Measurements from ENCODE around the gene UCN2. TPM values are rescaled to one million over a fixed set of nuclear protein-coding genes. Genes with fewer than 3 reads are reported as not detected.

Gene UCN2
- total and polyA plus RNA-seq, 9 of the 15 experiments (the other 6 are each of a cell fraction or from before 2014, with no cell fraction given) = 0.08 to 0.11 TPM; not detected in 7

DNA sequence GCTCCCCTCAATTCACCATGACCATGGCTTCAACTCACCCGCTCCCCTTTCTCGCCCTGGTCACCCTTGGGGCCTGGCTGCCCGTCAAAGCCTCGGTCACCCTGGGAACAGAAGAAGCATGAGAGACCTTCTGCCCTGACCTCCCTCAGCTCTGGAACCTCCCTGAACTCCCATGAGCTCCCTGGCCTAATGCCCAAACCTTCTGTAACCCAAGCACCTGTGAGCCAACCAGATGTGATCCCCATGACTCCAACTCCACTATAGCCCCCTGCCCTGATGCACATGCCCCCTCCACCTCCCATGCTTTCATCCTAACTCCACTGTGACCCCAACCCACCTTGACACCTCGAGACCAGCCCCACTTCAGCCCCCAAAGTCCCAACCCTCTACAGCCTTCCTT is 3.5 kb upstream of the UCN2 start (continued):
- TF ChIP-seq, protein P1, sequence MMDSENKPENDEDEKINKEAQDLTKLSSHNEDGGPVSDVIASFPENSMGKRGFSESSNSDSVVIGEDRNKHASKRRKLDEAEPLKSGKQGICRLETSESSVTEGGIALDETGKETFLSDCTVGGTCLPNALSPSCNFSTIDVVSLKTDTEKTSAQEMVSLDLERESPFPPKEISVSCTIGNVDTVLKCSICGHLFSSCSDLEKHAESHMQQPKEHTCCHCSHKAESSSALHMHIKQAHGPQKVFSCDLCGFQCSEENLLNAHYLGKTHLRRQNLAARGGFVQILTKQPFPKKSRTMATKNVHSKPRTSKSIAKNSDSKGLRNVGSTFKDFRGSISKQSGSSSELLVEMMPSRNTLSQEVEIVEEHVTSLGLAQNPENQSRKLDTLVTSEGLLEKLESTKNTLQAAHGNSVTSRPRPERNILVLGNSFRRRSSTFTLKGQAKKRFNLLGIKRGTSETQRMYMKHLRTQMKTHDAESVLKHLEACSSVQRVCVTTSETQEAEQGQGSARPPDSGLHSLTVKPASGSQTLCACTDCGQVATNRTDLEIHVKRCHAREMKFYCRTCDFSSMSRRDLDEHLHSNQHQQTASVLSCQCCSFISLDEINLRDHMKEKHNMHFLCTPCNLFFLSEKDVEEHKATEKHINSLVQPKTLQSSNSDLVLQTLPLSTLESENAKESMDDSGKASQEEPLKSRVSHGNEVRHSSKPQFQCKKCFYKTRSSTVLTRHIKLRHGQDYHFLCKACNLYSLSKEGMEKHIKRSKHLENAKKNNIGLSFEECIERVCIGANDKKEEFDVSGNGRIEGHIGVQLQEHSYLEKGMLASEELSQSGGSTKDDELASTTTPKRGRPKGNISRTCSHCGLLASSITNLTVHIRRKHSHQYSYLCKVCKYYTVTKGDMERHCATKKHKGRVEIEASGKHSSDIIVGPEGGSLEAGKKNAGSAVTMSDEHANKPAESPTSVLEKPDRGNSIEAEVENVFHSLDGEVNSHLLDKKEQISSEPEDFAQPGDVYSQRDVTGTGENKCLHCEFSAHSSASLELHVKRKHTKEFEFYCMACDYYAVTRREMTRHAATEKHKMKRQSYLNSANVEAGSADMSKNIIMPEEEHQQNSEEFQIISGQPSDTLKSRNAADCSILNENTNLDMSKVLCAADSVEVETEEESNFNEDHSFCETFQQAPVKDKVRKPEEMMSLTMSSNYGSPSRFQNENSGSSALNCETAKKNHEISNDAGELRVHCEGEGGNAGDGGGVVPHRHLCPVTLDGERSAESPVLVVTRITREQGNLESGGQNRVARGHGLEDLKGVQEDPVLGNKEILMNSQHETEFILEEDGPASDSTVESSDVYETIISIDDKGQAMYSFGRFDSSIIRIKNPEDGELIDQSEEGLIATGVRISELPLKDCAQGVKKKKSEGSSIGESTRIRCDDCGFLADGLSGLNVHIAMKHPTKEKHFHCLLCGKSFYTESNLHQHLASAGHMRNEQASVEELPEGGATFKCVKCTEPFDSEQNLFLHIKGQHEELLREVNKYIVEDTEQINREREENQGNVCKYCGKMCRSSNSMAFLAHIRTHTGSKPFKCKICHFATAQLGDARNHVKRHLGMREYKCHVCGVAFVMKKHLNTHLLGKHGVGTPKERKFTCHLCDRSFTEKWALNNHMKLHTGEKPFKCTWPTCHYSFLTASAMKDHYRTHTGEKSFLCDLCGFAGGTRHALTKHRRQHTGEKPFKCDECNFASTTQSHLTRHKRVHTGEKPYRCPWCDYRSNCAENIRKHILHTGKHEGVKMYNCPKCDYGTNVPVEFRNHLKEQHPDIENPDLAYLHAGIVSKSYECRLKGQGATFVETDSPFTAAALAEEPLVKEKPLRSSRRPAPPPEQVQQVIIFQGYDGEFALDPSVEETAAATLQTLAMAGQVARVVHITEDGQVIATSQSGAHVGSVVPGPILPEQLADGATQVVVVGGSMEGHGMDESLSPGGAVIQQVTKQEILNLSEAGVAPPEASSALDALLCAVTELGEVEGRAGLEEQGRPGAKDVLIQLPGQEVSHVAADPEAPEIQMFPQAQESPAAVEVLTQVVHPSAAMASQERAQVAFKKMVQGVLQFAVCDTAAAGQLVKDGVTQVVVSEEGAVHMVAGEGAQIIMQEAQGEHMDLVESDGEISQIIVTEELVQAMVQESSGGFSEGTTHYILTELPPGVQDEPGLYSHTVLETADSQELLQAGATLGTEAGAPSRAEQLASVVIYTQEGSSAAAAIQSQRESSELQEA (IDR thresholded peaks at IDR 0.05; ENCODE audit: low read depth) = no peak
- TF ChIP-seq, protein P2, sequence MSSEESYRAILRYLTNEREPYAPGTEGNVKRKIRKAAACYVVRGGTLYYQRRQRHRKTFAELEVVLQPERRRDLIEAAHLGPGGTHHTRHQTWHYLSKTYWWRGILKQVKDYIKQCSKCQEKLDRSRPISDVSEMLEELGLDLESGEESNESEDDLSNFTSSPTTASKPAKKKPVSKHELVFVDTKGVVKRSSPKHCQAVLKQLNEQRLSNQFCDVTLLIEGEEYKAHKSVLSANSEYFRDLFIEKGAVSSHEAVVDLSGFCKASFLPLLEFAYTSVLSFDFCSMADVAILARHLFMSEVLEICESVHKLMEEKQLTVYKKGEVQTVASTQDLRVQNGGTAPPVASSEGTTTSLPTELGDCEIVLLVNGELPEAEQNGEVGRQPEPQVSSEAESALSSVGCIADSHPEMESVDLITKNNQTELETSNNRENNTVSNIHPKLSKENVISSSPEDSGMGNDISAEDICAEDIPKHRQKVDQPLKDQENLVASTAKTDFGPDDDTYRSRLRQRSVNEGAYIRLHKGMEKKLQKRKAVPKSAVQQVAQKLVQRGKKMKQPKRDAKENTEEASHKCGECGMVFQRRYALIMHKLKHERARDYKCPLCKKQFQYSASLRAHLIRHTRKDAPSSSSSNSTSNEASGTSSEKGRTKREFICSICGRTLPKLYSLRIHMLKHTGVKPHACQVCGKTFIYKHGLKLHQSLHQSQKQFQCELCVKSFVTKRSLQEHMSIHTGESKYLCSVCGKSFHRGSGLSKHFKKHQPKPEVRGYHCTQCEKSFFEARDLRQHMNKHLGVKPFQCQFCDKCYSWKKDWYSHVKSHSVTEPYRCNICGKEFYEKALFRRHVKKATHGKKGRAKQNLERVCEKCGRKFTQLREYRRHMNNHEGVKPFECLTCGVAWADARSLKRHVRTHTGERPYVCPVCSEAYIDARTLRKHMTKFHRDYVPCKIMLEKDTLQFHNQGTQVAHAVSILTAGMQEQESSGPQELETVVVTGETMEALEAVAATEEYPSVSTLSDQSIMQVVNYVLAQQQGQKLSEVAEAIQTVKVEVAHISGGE (CRISPR knock-in tag; IDR thresholded peaks at IDR 0.05) = no peak
- TF ChIP-seq GTF2F1 (IDR thresholded peaks at IDR 0.05; ENCODE audit: low read depth, low read length) (no peak), ILK (tag; IDR thresholded peaks at IDR 0.05; ENCODE audit: borderline replicate concordance, low read depth) (no peak), NCOA6 (IDR thresholded peaks at IDR 0.05) (no peak), PTTG1 (tag; IDR thresholded peaks at IDR 0.05; ENCODE audit: low read depth) (no peak), WHSC1 (IDR thresholded peaks at IDR 0.05; ENCODE audit: low read length) (no peak), FOXJ2 (tag; IDR thresholded peaks at IDR 0.05) (no peak), MAFK (IDR thresholded peaks at IDR 0.05; ENCODE audit: low read length) (no peak)
- TF ChIP-seq, protein P3, sequence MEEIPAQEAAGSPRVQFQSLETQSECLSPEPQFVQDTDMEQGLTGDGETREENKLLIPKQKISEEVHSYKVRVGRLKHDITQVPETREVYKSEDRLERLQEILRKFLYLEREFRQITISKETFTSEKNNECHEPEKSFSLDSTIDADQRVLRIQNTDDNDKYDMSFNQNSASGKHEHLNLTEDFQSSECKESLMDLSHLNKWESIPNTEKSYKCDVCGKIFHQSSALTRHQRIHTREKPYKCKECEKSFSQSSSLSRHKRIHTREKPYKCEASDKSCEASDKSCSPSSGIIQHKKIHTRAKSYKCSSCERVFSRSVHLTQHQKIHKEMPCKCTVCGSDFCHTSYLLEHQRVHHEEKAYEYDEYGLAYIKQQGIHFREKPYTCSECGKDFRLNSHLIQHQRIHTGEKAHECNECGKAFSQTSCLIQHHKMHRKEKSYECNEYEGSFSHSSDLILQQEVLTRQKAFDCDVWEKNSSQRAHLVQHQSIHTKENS (CRISPR knock-in tag; IDR thresholded peaks at IDR 0.05) = no peak
- TF ChIP-seq, protein P4, sequence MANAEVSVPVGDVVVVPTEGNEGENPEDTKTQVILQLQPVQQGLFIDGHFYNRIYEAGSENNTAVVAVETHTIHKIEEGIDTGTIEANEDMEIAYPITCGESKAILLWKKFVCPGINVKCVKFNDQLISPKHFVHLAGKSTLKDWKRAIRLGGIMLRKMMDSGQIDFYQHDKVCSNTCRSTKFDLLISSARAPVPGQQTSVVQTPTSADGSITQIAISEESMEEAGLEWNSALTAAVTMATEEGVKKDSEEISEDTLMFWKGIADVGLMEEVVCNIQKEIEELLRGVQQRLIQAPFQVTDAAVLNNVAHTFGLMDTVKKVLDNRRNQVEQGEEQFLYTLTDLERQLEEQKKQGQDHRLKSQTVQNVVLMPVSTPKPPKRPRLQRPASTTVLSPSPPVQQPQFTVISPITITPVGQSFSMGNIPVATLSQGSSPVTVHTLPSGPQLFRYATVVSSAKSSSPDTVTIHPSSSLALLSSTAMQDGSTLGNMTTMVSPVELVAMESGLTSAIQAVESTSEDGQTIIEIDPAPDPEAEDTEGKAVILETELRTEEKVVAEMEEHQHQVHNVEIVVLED (CRISPR knock-in tag; IDR thresholded peaks at IDR 0.05) = no peak

Measured in K562 (cell line).